ENCODE results near the gene GHRL.
A peak's percentile ranks its signal among the peaks of the same experiment; 100 is the strongest.
"Not testable (repeated sequence)": the region's sequence is repeated elsewhere in the genome, so short reads cannot be mapped to it uniquely, and the experiment has no call there.

The GHRL gene

GRCh38 chr3:10272476-10272875 is 20.3 kb downstream of the GHRL start:
- not testable (repeated sequence) for DNase-seq

GRCh38 chr3:10269443-10269842 is 23.3 kb downstream of the GHRL start:
- DNase-seq = no peak

DNA sequence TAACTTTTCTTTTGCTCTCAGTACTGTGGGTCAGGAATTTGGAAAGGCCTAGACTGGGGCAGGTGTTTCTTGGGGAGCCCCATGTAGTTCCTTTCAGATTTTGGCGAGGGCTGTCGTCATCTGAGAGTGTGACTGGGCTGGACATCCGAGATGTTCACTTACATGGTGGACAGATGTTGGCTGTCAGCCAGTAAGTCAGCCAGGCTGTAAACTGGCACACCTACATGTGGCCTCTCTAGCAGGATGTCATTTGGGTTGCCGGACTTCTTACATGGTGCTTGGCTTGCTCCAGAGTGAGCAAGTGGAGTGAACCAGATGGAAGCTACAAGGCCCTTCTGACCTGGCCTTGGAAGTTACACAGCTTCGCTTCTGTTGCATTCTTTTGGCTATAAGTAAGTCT is 23.8 kb downstream of the GHRL start:
- no peak for DNase-seq

DNA sequence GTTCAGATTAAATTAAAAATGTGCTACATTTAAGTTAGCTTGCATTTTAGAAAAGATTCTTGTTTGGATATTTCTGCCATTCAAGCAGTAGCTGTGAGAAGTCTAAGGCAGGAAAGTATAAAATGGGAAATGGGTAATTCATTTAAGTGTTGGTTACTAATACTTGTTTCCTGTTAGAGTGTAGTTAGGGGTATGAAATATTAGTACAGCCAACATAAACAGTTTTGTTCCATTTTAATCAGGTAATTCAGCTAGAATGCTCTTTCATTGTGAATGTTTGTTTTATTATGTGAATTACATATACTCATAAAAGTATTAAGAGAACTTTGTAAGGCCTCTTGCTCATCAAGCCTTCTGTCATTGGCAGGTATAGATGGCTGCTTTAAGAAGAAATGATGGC is 24.6 kb downstream of the GHRL start:
- no peak for DNase-seq

GRCh38 chr3:10266936-10267335 is 25.8 kb downstream of the GHRL start:
- DNase-seq = not testable (repeated sequence)

GRCh38 chr3:10265833-10266232 is 26.9 kb downstream of the GHRL start:
- no peak for DNase-seq

GRCh38 chr3:10263646-10264363 is 28.9 kb downstream of the GHRL start:
- no peak for DNase-seq

DNA sequence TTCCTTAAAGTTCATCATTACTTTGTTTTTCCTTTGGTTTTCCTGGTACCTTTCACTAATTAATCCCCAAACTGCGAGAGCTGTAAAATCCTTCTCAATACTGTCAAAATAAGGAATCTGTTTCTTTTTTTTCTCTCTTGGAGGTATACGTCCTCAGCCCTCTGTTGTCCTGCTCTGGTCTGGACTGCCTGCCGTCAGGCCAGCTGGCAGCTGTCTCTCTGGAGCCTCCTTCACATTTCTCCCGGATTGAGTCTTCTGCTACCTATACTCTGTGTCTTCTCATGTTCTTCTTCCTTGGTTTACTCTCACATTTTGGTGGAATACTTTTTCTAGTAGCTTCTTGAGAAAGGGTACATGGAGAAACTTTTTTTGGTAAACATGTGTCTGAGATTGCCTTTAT is 30.7 kb downstream of the GHRL start:
- DNase-seq = no peak

- DNase-seq = no peak
Observed at GRCh38 chr3:10260211-10260701, 32.5 kb downstream of the GHRL start.

DNA sequence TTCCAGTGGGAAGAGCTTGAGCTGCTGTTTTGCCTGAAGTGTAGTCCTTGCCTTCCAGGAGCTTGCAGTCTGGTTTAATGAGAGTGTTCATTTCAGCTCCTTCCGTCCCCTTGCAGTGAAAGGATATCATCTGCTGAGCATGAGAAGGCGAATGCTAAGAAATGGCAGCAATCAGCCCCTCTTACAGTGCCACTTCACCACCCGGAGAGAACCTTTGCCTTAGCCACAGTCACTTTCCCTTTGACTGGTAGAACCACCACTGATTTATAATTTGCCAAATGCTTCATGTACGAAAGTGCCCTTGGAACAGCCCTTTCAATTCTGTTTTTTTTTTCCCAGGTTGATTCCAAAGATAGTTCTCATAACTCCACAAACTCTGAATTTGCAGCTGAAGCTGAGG is 32.9 kb downstream of the GHRL start:
- no peak for DNase-seq

DNA sequence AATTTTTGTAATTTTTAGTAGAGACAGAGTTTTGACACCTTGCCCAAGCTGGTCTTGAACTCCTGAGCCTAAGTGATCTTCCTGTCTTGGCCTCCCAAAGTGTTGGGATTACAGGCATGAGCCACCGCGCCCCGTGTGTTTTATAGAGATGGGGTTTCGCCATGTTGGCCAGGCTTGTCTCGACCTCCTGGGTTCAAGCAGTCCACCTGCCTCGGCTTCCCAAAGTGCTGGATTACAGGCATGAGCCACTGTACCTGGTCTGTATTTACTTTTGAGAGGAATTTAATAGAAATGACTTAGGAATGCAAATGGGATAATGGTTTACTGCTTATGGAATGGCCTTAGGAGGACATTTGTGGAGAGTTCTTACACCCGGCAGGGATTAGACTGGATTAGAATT is 33.7 kb downstream of the GHRL start:
- no peak for DNase-seq

- no peak for DNase-seq
Observed at GRCh38 chr3:10255835-10256234, 36.9 kb downstream of the GHRL start.

DNA sequence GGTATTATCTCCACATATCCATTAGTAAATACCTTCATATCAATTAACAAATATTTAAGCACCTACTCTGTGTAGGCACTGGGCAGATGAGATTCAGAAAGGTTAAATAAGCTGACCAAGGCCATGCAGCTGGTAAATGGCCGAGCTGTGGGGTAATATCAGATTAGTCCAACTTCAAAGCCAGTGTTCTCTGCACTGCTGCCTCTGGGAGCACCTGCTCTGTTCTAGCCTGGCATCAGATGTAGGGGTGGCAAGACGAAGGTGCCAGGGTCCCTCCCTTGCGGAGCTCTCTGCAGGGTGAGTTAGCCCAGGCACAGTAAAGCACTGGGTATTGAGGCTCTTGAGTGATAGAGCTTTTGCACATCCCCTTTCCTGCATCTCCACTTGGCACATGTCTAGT is 39.0 kb downstream of the GHRL start:
- no peak for DNase-seq

DNA sequence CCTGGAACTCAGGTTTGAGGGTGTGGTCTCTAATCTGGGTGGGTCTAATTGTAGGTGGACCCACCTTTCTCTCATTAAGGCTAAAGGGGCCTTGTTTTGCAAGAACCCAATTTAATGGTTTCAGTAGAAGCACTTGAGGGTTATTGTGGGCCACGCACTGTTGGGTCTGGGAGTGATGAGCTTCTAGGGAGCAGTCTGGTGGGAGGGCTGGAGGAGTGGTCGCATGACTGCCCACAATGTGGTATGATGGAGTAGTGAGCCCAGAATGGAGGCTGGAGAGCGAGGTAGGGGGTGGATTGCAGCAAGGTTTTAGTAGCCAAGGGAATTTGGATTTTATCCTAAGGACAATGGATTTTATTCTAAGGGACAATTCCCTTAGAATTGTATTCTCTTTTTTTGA is 41.7 kb downstream of the GHRL start:
- no peak for DNase-seq

DNA sequence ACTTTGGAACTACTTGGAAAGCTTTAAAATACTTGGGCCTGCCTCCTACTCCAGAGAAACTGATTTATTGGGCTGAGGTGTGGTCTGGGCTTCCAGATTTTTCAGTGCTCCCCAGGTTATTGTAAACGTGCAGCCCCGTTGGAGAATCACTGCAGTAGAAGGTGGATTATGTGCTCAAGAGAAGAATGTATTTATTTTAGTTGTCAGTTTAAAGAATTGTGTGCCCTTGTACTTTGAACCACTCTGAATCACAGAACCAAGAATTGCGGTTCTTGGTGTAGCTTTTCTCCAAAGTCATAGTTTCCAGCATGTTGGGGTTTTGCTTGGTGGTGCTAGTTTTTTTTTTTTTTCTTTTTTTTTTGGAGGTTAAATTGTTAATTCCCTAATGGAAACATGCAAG is 42.9 kb downstream of the GHRL start:
- no peak for DNase-seq

DNA sequence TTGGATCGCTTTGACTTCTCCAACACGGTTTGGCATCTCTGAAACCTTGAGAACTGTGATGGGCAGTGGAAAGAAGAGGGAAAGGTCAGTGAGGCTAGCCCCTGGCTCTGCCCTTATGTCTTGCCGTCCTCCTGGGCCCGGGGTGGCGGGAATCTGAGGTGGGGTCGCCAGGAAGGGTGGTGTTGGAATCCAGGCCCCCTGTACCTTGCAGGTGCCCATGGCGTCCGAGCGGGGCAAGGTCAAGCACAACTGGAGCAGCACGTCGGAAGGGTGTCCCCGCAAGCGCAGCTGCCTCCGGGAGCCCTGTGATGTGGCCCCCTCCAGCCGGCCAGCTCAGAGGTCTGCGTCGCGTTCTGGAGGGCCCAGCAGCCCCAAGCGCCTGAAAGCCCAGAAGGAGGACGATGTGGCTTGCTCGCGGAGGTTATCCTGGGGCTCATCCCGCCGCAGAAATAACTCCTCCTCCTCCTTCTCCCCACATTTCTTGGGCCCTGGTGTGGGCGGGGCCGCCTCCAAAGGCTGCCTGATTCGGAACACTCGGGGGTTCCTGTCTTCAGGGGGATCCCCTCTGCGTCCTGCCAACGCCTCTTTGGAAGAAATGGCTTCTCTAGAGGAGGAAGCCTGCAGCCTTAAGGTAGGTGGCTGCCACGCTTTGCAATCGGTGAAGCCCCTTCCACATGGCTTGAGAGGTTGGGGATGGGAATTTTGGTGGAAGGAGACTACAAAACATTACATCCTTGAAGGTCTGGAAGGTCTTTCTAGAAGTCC is 43.6 kb downstream of the GHRL start:
- DNase-seq = no peak

DNA sequence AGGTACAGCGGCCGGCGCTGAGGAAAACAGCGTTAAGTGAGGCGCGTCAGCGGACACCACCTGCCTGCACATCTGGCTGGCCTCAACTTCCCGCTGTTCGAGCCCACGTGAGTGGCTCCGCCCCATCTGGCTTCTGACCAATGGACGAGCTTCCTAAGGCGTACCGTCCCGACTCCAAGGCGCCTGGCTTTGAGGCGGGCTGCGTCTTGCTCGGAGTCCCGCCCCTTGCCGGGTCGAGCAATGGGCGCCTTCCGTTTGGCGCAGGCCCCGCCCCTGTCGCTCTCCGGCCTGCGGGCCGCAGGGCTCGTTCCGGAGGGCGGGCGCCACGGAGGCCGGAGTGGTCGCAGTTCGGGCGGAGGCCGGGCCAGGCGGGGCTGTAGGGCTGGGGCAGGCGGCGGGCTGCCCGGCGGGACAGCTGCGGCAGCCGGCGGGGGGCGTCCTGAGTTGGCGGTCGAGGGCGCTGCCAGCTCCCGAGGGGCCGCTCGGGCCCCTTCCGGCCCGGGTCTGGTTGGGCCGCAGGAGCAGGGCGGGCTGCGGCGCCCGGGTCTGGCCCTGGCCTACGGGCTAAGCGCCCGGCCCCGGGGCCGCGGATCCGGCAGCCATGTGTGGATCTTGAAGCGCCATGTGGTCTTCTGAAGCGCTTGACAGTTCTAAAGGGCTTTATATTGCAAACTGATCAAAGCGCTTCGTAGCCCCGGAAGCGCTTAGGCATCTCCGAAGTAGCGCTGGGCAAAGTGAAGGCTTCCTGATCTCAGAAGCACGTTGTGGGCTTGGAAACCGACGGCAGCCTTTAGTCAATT is 44.4 kb downstream of the GHRL start, which contains the start of gene TATDN2:
TATDN2 (plus strand) TSS at position 276 of the 800 bp plus-strand sequence. CDS start 742 bp downstream, outside the sequence.
- peak; percentile 89 for DNase-seq

- DNase-seq = no peak
Observed at GRCh38 chr3:10247679-10248183, 45.0 kb downstream of the GHRL start.

GRCh38 chr3:10245081-10245712 is 47.5 kb downstream of the GHRL start:
- DNase-seq = no peak

DNA sequence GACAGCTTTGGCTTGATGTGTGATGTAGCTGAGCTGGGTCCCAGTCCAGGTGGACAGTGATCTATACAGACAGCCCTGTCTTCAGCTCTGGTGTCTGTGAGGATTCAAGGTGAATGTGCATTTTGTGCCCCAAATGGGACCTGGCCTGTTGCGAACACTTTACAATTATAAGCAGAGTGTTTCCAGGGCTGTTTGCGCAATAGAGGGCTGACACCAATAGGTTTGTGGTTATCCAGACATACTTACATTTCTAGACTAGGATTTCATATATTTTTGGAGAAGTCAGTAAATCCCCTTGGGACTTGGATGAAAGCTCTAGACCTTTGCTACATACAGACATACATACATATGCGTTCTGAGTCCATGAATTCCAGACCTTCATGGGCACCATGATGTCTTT is 48.7 kb downstream of the GHRL start:
- no peak for DNase-seq

DNA sequence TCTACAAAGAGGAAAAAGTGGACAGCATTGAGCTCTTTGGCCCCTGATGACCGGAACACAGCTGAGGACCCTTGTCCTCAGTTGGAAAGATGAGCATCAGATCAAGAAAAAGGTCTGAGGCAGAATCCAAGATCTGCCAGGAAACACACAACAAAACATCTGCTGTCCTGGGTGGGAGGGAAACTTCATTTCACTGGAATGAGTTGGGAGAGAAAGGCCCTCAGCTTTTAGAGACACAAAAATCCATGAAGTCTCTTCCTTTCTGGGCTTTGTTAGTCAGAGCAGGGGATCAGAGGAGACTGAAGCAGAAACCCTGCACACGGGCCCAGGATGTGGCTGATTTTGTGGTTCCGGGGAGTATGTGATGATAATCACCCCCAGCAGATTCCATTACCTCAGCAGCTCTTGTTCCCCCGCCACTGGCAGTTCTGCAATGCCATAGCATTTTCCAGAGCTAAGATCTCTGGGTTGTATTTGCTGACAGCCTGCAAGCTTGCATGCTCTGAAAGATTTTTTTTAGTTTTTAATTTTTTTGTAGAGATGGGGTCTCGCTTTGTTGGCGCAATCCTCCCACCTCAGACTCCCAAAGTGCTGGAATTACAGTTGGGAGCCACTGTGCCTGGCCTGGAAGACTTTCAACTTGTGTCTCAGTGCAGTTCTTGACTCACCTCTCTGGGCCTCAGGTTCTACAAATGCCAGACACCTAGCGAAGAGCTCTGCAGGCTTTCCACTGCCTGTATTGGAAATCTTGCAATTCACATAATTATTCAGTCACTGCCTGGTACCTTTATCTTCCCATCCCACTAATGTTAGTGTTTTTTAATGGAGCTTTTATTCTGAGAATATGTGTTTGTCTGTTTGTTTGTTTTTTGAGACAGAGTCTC is 50.3 kb downstream of the GHRL start:
- no peak for DNase-seq

- DNase-seq = no peak
Observed at GRCh38 chr3:10240799-10241198, 51.9 kb downstream of the GHRL start.
